Neutrophil (primary cell): ENCODE measurements around the gene MYBPC2.

Experiments
- H3K27ac ChIP-seq: fragments of 200-600 bp; sonication (generic); 2 replicates; pipeline ENCODE4 v1.5.1; 2016; ENCODE audit warnings: mild to moderate bottlenecking, moderate library complexity
- H3K27me3 ChIP-seq: fragments of 200-600 bp; sonication (generic); 2 replicates; pipeline ENCODE4 v1.6.0; 2016; ENCODE audit warnings: mild to moderate bottlenecking
- H3K36me3 ChIP-seq: fragments of 200-600 bp; sonication (generic); 2 replicates; pipeline ENCODE4 v1.5.1; 2017
- H3K4me1 ChIP-seq, 2 experiments: fragments of 200-600 bp in 1 of 2; sonication (generic) in 1 of 2; 1 replicate in 1 of 2; 2 replicates in 1 of 2; pipeline versions ENCODE4 v1.5.1 to v1.6.1; 2013 to 2016; ENCODE audit warnings: low read depth in 1 of 2, low read length in 1 of 2, mild to moderate bottlenecking in 1 of 2, moderate library complexity in 1 of 2; ENCODE audit not compliant: control insufficient read depth in 1 of 2, insufficient read depth in 1 of 2
- H3K4me3 ChIP-seq, 2 experiments: fragments of 200-600 bp in 1 of 2; sonication (generic) in 1 of 2; 1 replicate in 1 of 2; 2 replicates in 1 of 2; pipeline ENCODE4 v1.5.1; 2013 to 2016; ENCODE audit warnings: low read depth in 1 of 2, low read length in 1 of 2, mild to moderate bottlenecking in 1 of 2, moderate library complexity in 1 of 2
- H3K9me3 ChIP-seq: fragments of 200-600 bp; sonication (generic); 2 replicates; pipeline ENCODE4 v1.5.1; 2016
- TF ChIP-seq, protein P1 (sequence below): fragments of 200-600 bp; sonication (generic); IDR thresholded peaks from 2 replicates; pipeline ENCODE4 v1.5.1; 2016; ENCODE audit warnings: antibody characterized with exemption

Gene MYBPC2

DNA sequence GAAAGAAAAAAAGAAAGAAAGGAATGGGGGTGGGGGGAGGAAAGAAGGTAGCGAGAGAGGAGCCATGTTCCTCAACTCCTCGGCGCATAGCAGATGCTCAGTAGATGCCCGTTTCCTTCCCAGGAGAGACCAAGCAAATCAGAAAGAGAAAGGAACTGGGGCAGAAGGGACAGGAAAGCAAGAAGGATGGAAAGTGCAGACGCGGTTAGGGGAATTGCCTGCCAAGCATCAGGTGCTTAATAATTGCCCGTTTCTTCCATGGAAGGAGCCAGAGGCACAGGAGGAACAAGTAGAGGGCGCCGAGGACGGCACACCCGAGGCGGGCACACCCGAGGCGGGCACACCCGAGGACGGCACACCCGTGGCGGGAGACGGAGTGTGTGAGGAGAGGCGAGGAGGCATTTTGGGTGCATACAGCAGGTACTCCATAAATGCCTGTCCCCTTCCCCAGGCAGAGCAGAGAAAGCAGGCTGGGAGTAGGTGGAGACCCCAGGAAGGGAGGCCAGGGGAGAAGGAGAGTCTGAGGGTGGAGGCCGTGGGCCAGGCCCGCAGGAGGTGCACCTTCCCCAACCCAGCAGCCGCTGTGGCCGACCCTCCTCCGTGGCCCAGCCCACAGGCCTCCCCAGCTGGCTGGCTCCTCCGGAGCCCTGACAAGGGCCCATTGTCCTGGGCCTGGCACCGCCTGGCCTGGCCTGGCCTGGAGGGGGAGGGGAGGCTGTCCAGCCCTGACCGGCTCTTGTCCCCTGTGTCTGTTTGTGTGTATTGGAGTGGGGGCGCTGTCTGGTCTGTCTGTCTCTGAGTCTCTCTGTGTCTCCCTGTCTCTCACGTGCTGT lies 63.7 kb downstream of the MYBPC2 start:
- Histone ChIP-seq H3K4me3 (no peak overlapping the region), H3K9me3 (no peaks in the 10 kb centered on the region), H3K27ac (no peak overlapping the region), H3K27me3 (no peaks in the 10 kb centered on the region), H3K4me1 (peaks cover 3 to 5% of the 10 kb centered on the region in 2 experiments), H3K36me3 (no peaks in the 10 kb centered on the region)
- TF ChIP-seq, protein P1, sequence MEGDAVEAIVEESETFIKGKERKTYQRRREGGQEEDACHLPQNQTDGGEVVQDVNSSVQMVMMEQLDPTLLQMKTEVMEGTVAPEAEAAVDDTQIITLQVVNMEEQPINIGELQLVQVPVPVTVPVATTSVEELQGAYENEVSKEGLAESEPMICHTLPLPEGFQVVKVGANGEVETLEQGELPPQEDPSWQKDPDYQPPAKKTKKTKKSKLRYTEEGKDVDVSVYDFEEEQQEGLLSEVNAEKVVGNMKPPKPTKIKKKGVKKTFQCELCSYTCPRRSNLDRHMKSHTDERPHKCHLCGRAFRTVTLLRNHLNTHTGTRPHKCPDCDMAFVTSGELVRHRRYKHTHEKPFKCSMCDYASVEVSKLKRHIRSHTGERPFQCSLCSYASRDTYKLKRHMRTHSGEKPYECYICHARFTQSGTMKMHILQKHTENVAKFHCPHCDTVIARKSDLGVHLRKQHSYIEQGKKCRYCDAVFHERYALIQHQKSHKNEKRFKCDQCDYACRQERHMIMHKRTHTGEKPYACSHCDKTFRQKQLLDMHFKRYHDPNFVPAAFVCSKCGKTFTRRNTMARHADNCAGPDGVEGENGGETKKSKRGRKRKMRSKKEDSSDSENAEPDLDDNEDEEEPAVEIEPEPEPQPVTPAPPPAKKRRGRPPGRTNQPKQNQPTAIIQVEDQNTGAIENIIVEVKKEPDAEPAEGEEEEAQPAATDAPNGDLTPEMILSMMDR, result no peak

DNA sequence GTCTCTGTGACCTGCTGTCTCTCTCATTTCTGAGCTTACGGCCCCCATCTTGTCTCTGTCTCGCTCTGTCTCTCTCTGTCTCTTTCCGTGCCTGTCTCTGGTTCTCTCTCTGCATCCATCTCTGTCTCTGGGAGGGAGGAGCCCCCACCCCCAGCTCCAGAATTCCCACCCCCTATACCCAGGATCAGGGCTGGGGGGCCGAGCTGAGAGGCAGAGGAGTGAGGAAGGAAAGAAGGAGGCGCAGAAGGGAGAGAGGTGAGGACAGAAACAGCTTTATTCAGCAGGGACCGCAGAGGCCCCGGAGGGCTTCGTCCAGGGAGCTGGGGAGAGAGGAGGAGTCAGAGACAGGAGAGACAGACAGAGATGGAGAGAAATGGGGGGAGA lies 64.3 kb downstream of the MYBPC2 start:
- TF ChIP-seq, protein P1, result no peak
- Histone ChIP-seq H3K36me3 (no peaks in the 10 kb centered on the region), H3K27ac (no peak overlapping the region), H3K4me3 (no peak overlapping the region), H3K9me3 (no peaks in the 10 kb centered on the region), H3K4me1 (peaks cover 3 to 5% of the 10 kb centered on the region in 2 experiments), H3K27me3 (no peaks in the 10 kb centered on the region)

DNA sequence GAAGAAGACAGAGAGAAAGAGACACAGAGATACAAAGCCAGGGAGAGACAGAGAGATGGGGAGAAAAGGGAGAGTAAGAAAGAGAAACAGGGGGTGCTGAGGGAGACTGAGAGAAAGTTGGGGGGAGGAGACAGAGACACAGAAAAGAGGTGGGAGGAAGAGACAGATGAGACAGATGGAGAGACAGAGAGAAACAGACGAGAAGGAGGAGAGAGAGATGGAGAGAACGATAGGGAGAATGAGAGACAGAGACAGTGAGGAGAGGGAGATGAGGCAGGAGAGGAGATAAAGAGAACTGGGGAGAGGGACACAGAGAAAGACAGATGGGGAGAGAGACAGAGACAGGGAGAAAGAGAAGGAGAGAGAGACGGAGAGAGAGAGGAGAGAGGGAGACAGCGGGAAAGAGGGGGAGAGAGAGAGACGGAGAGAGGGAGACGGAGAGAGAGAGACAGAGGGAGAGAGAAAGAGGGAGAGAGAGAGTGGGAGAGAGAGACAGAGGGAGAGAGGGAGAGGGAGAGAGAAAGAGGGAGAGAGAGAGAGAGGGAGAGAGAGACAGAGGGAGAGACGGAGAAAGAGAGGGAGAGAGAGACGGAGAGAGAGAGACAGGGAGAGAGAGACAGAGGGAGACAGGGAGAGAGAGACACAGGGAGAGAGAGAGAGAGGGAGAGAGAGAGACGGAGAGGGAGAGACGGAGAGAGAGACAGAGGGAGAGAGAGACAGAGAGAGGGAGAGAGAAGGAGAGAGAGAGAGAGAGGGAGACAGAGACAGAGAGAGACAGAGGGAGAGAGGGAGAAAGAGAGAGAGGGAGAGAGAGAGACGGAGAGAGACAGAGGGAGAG lies 65.7 kb downstream of the MYBPC2 start:
- Histone ChIP-seq H3K4me3 (no peak overlapping the region), H3K27me3 (no peaks in the 10 kb centered on the region), H3K9me3 (no peaks in the 10 kb centered on the region), H3K27ac (no peak overlapping the region), H3K4me1 (no peaks in the 10 kb centered on the region), H3K36me3 (no peaks in the 10 kb centered on the region)
- TF ChIP-seq, protein P1, result no peak

- H3K27ac ChIP-seq, result no peak overlapping the region
- no peaks in the 10 kb centered on the region for H3K36me3 ChIP-seq
- no peak overlapping the region for H3K4me3 ChIP-seq
- TF ChIP-seq, protein P1, result no peak
- H3K27me3 ChIP-seq, result no peaks in the 10 kb centered on the region
- H3K9me3 ChIP-seq, result no peaks in the 10 kb centered on the region
- H3K4me1 ChIP-seq, result no peaks in the 10 kb centered on the region
These were observed 67.5 kb downstream of the MYBPC2 start for GRCh38 chr19:50500060-50500752.

DNA sequence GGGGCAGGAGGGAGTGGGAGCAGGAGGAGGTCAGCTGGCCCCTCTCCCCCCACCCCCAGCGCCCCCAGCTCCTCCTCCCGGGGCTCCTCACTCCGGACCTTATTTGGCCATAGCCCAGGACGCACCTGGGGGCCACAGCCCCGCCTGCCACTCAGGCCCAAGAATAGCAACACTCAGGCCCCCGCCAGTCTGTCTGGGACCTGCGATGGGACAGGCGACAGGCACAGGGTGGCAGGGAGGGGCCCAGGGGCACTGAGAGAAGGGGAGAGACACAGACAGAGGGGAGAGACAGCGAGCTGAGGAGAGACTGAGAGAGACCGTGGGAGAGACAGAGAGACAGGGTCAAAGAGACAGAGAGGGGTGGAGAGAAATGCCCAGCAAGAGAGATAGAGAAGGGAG lies 68.1 kb downstream of the MYBPC2 start:
- no peaks in the 10 kb centered on the region for H3K27me3 ChIP-seq
- no peaks in the 10 kb centered on the region for H3K4me1 ChIP-seq
- no peaks in the 10 kb centered on the region for H3K9me3 ChIP-seq
- no peak overlapping the region for H3K27ac ChIP-seq
- TF ChIP-seq, protein P1, result no peak
- H3K36me3 ChIP-seq, result peaks cover under 1% of the 10 kb centered on the region
- H3K4me3 ChIP-seq, result no peak overlapping the region
